HepG2 (cell line): Measurements from ENCODE around the gene PNPLA1. TPM values are rescaled to one million over a fixed set of nuclear protein-coding genes. Genes with fewer than 3 reads are reported as not detected.

Experiments used
- GPN1 ChIP-seq: sonication (generic); formaldehyde crosslinking; IDR thresholded peaks from 2 replicates; pipeline ENCODE4 v1.5.1; 2020; ENCODE audit warnings: missing genetic modification reagents, borderline replicate concordance
- KAT8 ChIP-seq: IDR thresholded peaks from 2 replicates; pipeline ENCODE4 v1.6.1; 2016; ENCODE audit warnings: missing genetic modification reagents, missing compliant biosample characterization
- KDM2A ChIP-seq: sonication (generic); formaldehyde crosslinking; IDR thresholded peaks from 2 replicates; pipeline ENCODE4 v1.4.0; 2020; ENCODE audit warnings: low read depth, missing genetic modification reagents, borderline replicate concordance
- KMT2B ChIP-seq: IDR thresholded peaks from 2 replicates; pipeline ENCODE4 v1.6.1; 2016; ENCODE audit warnings: missing genetic modification reagents, missing compliant biosample characterization
- MTF2 ChIP-seq: sonication (generic); formaldehyde crosslinking; IDR thresholded peaks from 2 replicates; pipeline ENCODE4 v1.5.0; 2020; ENCODE audit warnings: missing genetic modification reagents, borderline replicate concordance
- MXD4 ChIP-seq: IDR thresholded peaks from 2 replicates; pipeline ENCODE4 v1.6.1; 2016; ENCODE audit warnings: mild to moderate bottlenecking, missing biosample characterization, missing genetic modification reagents
- NR0B2 ChIP-seq: sonication (generic); formaldehyde crosslinking; IDR thresholded peaks from 2 replicates; pipeline ENCODE4 v1.4.0; 2020; ENCODE audit warnings: mild to moderate bottlenecking, missing genetic modification reagents
- NR2C2 ChIP-seq: sonication (generic); formaldehyde crosslinking; IDR thresholded peaks from 2 replicates; pipeline ENCODE4 v1.4.0; 2020; ENCODE audit warnings: missing genetic modification reagents, mild to moderate bottlenecking, moderate library complexity, borderline replicate concordance
- PAX8 ChIP-seq: sonication (generic); formaldehyde crosslinking; IDR thresholded peaks from 2 replicates; pipeline ENCODE4 v1.8.0; 2022; ENCODE audit warnings: mild to moderate bottlenecking, missing genetic modification reagents, borderline replicate concordance
- REPIN1 ChIP-seq: sonication (generic); formaldehyde crosslinking; IDR thresholded peaks from 2 replicates; pipeline ENCODE4 v1.8.0; 2022; ENCODE audit warnings: missing genetic modification reagents, low read depth, mild to moderate bottlenecking, borderline replicate concordance
- SALL1 ChIP-seq: sonication (generic); formaldehyde crosslinking; IDR thresholded peaks from 2 replicates; pipeline ENCODE4 v1.8.0; 2022; ENCODE audit warnings: mild to moderate bottlenecking, missing genetic modification reagents
- SALL2 ChIP-seq: sonication (generic); formaldehyde crosslinking; IDR thresholded peaks from 2 replicates; pipeline ENCODE4 v1.8.1; 2023; ENCODE audit warnings: mild to moderate bottlenecking, missing genetic modification reagents, inconsistent platforms
- THYN1 ChIP-seq: sonication (generic); formaldehyde crosslinking; IDR thresholded peaks from 2 replicates; pipeline ENCODE4 v1.8.1; 2023; ENCODE audit warnings: low read depth, mild to moderate bottlenecking, moderate library complexity, missing genetic modification reagents, borderline replicate concordance
- ZBTB7B ChIP-seq: sonication (generic); formaldehyde crosslinking; IDR thresholded peaks from 2 replicates; pipeline ENCODE4 v1.4.0; 2020; ENCODE audit warnings: missing genetic modification reagents
- ZNF12 ChIP-seq: sonication (generic); formaldehyde crosslinking; IDR thresholded peaks from 2 replicates; pipeline ENCODE4 v1.5.0; 2020; ENCODE audit warnings: missing genetic modification reagents
- ZNF280D ChIP-seq: sonication (generic); formaldehyde crosslinking; IDR thresholded peaks from 2 replicates; pipeline ENCODE4 v1.5.1; 2020; ENCODE audit warnings: mild to moderate bottlenecking, missing genetic modification reagents
- ZNF34 ChIP-seq: sonication (generic); formaldehyde crosslinking; IDR thresholded peaks from 2 replicates; pipeline ENCODE4 v1.4.0; 2020; ENCODE audit warnings: mild to moderate bottlenecking, missing genetic modification reagents, borderline replicate concordance
- ZNF550 ChIP-seq: sonication (generic); formaldehyde crosslinking; IDR thresholded peaks from 2 replicates; pipeline ENCODE4 v1.4.0; 2020; ENCODE audit warnings: mild to moderate bottlenecking, missing genetic modification reagents, borderline replicate concordance
- ZNF687 ChIP-seq: sonication (generic); formaldehyde crosslinking; IDR thresholded peaks from 2 replicates; pipeline ENCODE4 v1.5.1; 2020; ENCODE audit warnings: mild to moderate bottlenecking, missing genetic modification reagents, moderate library complexity
- ZNF773 ChIP-seq: sonication (generic); formaldehyde crosslinking; IDR thresholded peaks from 2 replicates; pipeline ENCODE4 v1.4.0; 2020; ENCODE audit warnings: missing genetic modification reagents, borderline replicate concordance
- polyA plus RNA-seq, 8 experiments: library from polyadenylated mRNA; depleted of rRNA in 3 of 8; stranded (reverse) in 7 of 8; unstranded in 1 of 8; fragments of >200 nt; fragmentation: Illumina TruSeq in 4 of 8; extraction: Trizol in 4 of 8; gene quantifications; 2 replicates each; pipeline versions ENCODE4 v1.2.1 to v1.2.3, GENCODE V29; 2011 to 2016; ENCODE audit warnings: low read depth in 4 of 8, missing spikeins in 1 of 8, mixed read lengths in 1 of 8; ENCODE audit not compliant: insufficient read depth in 1 of 8
- total RNA-seq, 5 experiments: library from RNA; depleted of rRNA; stranded (reverse); fragments of >200 nt; fragmentation: Illumina TruSeq; extraction: Trizol; gene quantifications; 2 replicates each; pipeline ENCODE4 v1.2.3, GENCODE V29; 2016; ENCODE audit warnings: low read depth in 1 of 5

The PNPLA1 gene
- total and polyA plus RNA-seq, 2 of the 13 experiments (the other 11 are each of a cell fraction or from before 2014, with no cell fraction given), result not detected

- TF ChIP-seq ZNF687 (peak; percentile 87), ZNF773 (CRISPR knock-in tag) (0 out of 2 replicates have a peak, but pooled peaks have one; percentile 43), NR2C2 (CRISPR knock-in tag) (0 out of 2 replicates have a peak, but pooled peaks have one; percentile 21), SALL2 (CRISPR knock-in tag) (0 out of 2 replicates have a peak, but pooled peaks have one; percentile 43), MTF2 (CRISPR knock-in tag) (peak; percentile 73; the same call in 1 of the 2 replicates), KMT2B (0 out of 2 replicates have a peak, but pooled peaks have one; percentile 28), ZNF34 (CRISPR knock-in tag) (0 out of 2 replicates have a peak, but pooled peaks have one; percentile 40), ZNF280D (CRISPR knock-in tag) (no peak), REPIN1 (CRISPR knock-in tag) (peak; percentile 73; the same call in 1 of the 2 replicates), SALL1 (peak; percentile 41; the same call in 1 of the 2 replicates), ZNF12 (CRISPR knock-in tag) (0 out of 2 replicates have a peak, but pooled peaks have one; percentile 26), MXD4 (CRISPR knock-in tag) (peak; percentile 34; the same call in 1 of the 2 replicates), GPN1 (CRISPR knock-in tag) (no peak), THYN1 (CRISPR knock-in tag) (0 out of 2 replicates have a peak, but pooled peaks have one; percentile 64), ZBTB7B (CRISPR knock-in tag) (0 out of 2 replicates have a peak, but pooled peaks have one; percentile 15), NR0B2 (CRISPR knock-in tag) (no peak; the same call in 1 of the 2 replicates), KDM2A (CRISPR knock-in tag) (peak; percentile 62; the same call in 1 of the 2 replicates), PAX8 (0 out of 2 replicates have a peak, but pooled peaks have one; percentile 45), KAT8 (peak; percentile 75), ZNF550 (0 out of 2 replicates have a peak, but pooled peaks have one; percentile 22)
Observed at GRCh38 chr6:36340618-36341454, 71.0 kb downstream of the PNPLA1 start (continued).
